ENCODE data around the gene SCN1A.
"Not testable (repeated sequence)": the region's sequence is repeated elsewhere in the genome, so short reads cannot be mapped to it uniquely, and the experiment has no call there.

Gene SCN1A

GRCh38 chr2:166081131-166081632 is 46.6 kb downstream of the SCN1A start:
- DNase-seq = no peak

DNA sequence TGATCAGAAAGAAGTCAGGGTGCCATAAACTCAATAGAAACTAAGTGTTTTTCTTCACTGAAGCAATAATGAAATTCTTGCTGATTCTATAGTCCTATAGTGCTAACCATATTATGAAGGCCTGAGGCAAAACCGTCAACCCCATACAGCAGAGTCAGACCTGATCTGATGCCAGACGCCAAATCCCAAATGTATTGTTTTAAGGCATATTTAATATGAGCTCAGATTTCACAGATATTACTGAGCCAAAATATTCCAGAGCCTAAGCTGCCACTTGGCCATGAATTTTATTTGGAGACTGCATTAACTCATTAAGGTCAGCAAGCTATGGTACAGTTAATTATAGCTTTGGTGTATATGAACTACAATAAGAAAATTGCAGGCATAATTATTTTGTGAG is 53.4 kb downstream of the SCN1A start:
- no peak for DNase-seq

GRCh38 chr2:166074011-166074410 is 53.8 kb downstream of the SCN1A start:
- no peak for DNase-seq

DNA sequence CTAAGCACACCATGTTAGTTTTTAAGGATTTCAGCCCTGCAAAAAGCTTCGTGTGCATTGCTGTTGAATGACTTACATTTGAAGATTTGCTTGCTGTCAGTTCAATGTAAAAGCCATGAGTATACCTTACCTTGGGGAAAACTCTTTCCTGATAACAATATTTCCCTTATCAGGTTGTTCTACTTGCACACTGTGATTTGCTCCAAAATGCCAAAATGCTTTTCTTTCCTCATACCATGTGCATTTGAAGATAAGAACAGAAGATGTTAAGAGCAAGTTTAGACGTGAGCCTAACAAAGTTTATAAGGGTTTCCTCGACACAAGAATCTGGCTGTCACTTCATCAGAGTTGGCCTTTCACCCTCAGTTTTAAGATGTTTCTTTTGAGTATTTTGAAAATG is 57.6 kb downstream of the SCN1A start:
- DNase-seq = no peak

GRCh38 chr2:166068981-166069380 is 58.8 kb downstream of the SCN1A start:
- DNase-seq = no peak

DNA sequence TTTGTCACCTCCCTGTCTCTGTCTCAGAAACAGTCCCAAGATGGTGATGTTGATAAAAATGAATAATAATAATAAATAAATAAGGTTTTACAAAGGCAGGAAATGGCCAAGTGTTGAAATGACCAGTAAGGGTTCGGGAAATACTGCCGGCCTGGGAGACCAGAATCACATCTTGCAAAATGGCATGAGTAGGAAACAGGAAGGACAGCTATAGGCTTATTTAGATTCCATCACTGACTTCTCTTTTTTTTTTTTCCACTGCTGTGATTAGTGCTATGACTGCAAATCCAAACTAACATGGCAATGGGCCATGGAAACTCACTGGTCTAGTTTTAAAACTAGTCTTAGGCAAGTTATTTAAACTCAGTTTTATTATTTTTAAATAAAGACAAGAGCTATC is 60.6 kb downstream of the SCN1A start:
- no peak for DNase-seq

DNA sequence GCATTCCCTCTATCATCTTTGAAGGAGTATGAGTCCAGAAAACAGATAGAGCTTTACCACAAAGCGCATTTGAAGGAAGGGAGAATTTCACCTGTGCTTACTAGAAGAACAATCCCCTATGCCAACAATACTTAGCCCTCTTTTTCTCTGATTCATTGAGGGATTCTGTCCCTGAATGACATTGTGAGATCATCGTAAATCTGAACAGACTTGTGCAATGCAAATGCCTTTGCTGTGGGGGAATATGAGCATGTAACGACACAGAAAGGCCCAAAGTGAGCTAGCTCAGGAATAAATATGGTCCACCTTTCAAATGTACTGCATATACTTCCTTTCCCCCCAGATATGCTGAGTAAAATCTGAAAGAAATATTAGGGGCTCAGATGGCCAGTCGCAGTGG is 67.6 kb downstream of the SCN1A start:
- no peak for DNase-seq

DNA sequence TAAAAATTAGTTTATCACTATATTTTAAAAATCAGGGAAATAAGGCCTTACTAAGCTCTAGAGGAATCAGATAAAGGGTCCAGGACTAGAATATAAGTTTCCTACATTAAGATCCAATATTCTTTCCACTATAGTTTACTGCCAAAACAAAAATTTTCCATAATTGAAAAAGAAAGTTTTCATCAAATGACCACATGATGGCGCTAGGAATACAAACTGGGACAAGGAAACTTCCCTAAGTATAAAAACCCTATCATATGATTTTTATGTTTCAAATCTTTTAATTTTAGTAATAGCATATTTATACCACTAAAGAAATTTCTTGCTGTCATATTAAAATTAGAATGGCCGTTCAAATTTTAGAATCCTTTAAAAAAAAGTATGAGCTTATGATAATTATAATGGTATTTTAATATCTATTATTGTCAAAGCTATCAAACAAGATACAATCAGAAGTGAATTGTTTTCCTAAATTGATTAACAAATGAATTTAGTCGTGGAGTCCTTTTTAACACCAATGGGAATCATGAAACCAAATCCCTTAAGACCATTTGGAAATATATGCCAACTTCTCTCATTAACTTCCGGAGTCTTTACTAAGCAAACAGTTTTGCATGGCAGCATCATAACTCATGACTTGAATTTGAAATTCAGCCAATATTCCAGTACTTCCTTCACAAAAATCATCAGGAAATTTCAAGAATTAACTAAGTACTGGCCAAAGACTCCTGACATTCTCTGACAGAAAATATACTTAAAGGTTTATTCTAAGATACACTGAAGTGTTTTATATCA is 70.3 kb downstream of the SCN1A start:
- DNase-seq = no peak

- no peak for DNase-seq
These were observed 82.9 kb downstream of the SCN1A start for GRCh38 chr2:166044853-166045483.

GRCh38 chr2:166042768-166043390 is 84.9 kb downstream of the SCN1A start:
- DNase-seq = no peak

DNA sequence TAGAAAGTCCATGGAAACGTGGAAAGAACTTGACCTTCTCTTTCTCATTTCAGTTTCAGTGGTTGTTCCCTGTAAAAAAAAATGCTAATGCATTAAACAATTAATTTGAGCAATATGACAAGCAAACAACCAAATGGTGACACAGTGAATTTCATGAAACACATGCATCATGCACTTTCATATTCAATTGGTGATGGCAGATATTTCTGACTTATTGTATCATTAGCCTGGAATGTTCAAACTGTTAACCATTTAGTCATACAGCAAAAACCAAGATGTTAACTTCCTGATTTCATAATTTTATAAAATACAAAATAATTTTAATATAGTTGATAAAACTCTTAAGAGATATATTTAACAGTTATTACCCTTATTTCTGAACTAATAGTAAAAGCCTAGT is 85.5 kb downstream of the SCN1A start:
- DNase-seq = no peak

DNA sequence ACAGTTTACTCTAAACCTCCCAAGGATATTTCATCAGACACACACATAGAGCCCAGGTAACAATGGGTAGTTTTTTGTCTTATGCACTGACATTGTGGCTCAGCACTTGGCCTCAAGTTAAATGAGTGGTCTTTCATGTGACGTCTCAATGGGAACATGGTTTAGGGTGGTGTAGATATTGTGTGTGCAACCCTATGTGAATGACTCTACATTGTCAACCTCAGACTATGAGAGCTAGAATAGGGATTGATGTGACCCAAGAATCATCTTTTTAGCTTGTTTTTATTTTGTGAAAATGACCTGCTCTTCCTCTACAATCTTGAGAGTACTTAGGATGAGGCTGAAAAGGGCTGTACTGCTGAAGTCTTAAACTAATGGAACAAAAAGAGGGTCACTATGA is 86.2 kb downstream of the SCN1A start:
- DNase-seq = no peak

- no peak for DNase-seq
These were observed 95.5 kb downstream of the SCN1A start for GRCh38 chr2:166032361-166032760.

- DNase-seq = no peak
These were observed 96.8 kb downstream of the SCN1A start for GRCh38 chr2:166031054-166031453.

- no peak for DNase-seq
These were observed 102.5 kb downstream of the SCN1A start for GRCh38 chr2:166025313-166025712.

- no peak for DNase-seq
These were observed 110.6 kb downstream of the SCN1A start for GRCh38 chr2:166017208-166017607.

- DNase-seq = no peak
These were observed 113.9 kb downstream of the SCN1A start for GRCh38 chr2:166013878-166014277.

- no peak for DNase-seq
These were observed 116.2 kb downstream of the SCN1A start for GRCh38 chr2:166011660-166012059.

- DNase-seq = no peak
These were observed 127.4 kb downstream of the SCN1A start for GRCh38 chr2:166000401-166000800.

GRCh38 chr2:165990846-165991245 is 137.0 kb downstream of the SCN1A start:
- no peak for DNase-seq

DNA sequence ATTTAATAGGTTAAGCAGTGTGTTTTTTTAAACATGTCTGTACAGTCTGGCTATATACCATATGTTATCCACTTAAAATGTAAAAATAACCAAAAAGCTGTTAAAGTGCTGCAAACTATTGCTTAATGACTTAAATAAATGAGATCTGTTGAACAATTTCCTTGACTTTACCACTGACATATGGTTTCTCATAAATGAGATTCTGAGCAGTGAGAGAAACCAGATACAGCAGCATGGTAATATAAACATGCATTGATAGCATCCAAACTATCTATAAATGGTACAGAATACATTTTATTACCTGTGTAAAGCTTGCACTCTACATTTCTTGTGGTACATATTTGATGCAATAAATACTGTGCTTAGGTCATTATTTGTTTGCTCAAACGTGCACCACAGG is 138.0 kb downstream of the SCN1A start:
- DNase-seq = no peak

DNA sequence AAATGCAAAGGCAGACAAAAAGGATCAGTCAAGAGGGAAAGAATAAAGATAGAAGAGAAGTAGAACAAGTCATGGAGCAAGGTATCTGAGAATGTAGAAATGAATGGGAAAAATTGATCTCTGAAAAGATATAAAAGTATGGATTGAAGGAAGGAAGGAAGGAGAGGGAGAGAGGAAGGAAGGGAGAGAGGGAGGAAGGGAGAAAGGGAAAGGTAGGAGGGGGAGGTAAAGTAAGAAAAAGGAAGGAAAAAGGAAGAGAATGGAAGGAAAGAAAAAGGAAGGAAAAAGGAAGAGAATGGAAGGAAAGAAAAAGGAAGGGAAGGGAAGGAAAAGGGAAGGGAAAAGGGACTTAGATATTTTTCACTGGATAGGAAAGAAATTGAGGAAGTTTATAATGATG is 142.7 kb downstream of the SCN1A start:
- no peak for DNase-seq

- not testable (repeated sequence) for DNase-seq
These were observed 155.7 kb downstream of the SCN1A start for GRCh38 chr2:165972161-165972560.

GRCh38 chr2:165970663-165971062 is 157.2 kb downstream of the SCN1A start:
- no peak for DNase-seq

All from CD4-positive, alpha-beta T cell treated with Interleukin-12 subunit alpha and Interleukin-12 subunit beta, for 1 hour (primary cell).